HepG2 (cell line): ENCODE results near the gene GPSM1. TPM values are rescaled to one million over a fixed set of nuclear protein-coding genes. Genes with fewer than 3 reads are reported as not detected.

ENCODE experiments used
- ATF1 ChIP-seq: IDR thresholded peaks from 2 replicates; pipeline ENCODE4 v1.6.1; 2016; ENCODE audit warnings: mild to moderate bottlenecking, control low read depth
- E2F1 ChIP-seq: sonication (generic); formaldehyde crosslinking; IDR thresholded peaks from 2 replicates; pipeline ENCODE4 v1.5.0; 2020; ENCODE audit warnings: missing genetic modification reagents
- FLYWCH1 ChIP-seq: sonication (generic); formaldehyde crosslinking; IDR thresholded peaks from 2 replicates; pipeline ENCODE4 v1.8.1; 2023; ENCODE audit warnings: mild to moderate bottlenecking, missing genetic modification reagents
- FOSL2 ChIP-seq: sonication (generic); formaldehyde crosslinking; IDR thresholded peaks from 2 replicates; pipeline ENCODE4 v1.4.0; 2020; ENCODE audit warnings: missing genetic modification reagents
- FOXO1 ChIP-seq: sonication (generic); formaldehyde crosslinking; IDR thresholded peaks from 2 replicates; pipeline ENCODE4 v1.4.0; 2020; ENCODE audit warnings: missing genetic modification reagents
- GZF1 ChIP-seq: sonication (generic); formaldehyde crosslinking; IDR thresholded peaks from 2 replicates; pipeline ENCODE4 v1.5.1; 2020; ENCODE audit warnings: mild to moderate bottlenecking, missing genetic modification reagents
- HCFC1 ChIP-seq: fragments of 150-350 bp; IDR thresholded peaks from 2 replicates; pipeline ENCODE4 v1.6.1; 2014; ENCODE audit warnings: low read depth, low read length
- HOXD1 ChIP-seq: sonication (generic); formaldehyde crosslinking; IDR thresholded peaks from 2 replicates; pipeline ENCODE4 v1.5.0; 2020; ENCODE audit warnings: missing genetic modification reagents
- IRX3 ChIP-seq: sonication (generic); formaldehyde crosslinking; IDR thresholded peaks from 2 replicates; pipeline ENCODE4 v1.8.1; 2023; ENCODE audit warnings: mild to moderate bottlenecking, low read depth, missing genetic modification reagents, borderline replicate concordance
- MYNN ChIP-seq: sonication (generic); formaldehyde crosslinking; IDR thresholded peaks from 2 replicates; pipeline ENCODE4 v1.4.0; 2020; ENCODE audit warnings: mild to moderate bottlenecking, low read depth, missing genetic modification reagents
- PPARG ChIP-seq: conservative IDR thresholded peaks from 2 replicates; pipeline ENCODE4 v1.6.1; 2016; ENCODE audit warnings: missing biosample characterization, missing genetic modification reagents
- PTBP1 ChIP-seq: fragments of 200-400 bp; formaldehyde crosslinking; IDR thresholded peaks from 2 replicates; pipeline ENCODE4 v1.6.1; 2018; ENCODE audit warnings: low read length, low read depth; ENCODE audit not compliant: poor library complexity, severe bottlenecking
- RBAK ChIP-seq: sonication (generic); formaldehyde crosslinking; IDR thresholded peaks from 2 replicates; pipeline ENCODE4 v1.5.1; 2020; ENCODE audit warnings: mild to moderate bottlenecking, missing genetic modification reagents
- RBM22 ChIP-seq: fragments of 200-400 bp; formaldehyde crosslinking; optimal IDR thresholded peaks from 2 replicates; pipeline ENCODE3; 2017; ENCODE audit warnings: mild to moderate bottlenecking, low read length, moderate library complexity
- REL ChIP-seq: sonication (generic); formaldehyde crosslinking; conservative IDR thresholded peaks from 2 replicates; pipeline ENCODE4 v1.8.0; 2022; ENCODE audit warnings: mild to moderate bottlenecking, missing genetic modification reagents, moderate library complexity
- REPIN1 ChIP-seq: sonication (generic); formaldehyde crosslinking; IDR thresholded peaks from 2 replicates; pipeline ENCODE4 v1.8.0; 2022; ENCODE audit warnings: missing genetic modification reagents, low read depth, mild to moderate bottlenecking, borderline replicate concordance
- SALL1 ChIP-seq: sonication (generic); formaldehyde crosslinking; IDR thresholded peaks from 2 replicates; pipeline ENCODE4 v1.8.0; 2022; ENCODE audit warnings: mild to moderate bottlenecking, missing genetic modification reagents
- SSRP1 ChIP-seq: IDR thresholded peaks from 2 replicates; pipeline ENCODE4 v1.6.1; 2016; ENCODE audit warnings: control low read depth
- ZNF138 ChIP-seq: sonication (generic); formaldehyde crosslinking; IDR thresholded peaks from 2 replicates; pipeline ENCODE4 v1.5.0; 2020; ENCODE audit warnings: mild to moderate bottlenecking, low read depth, missing genetic modification reagents
- ZNF318 ChIP-seq: sonication (generic); formaldehyde crosslinking; IDR thresholded peaks from 2 replicates; pipeline ENCODE4 v1.4.0; 2020; ENCODE audit warnings: mild to moderate bottlenecking, missing genetic modification reagents
- ZNF343 ChIP-seq: sonication (generic); formaldehyde crosslinking; IDR thresholded peaks from 2 replicates; pipeline ENCODE4 v1.4.0; 2020; ENCODE audit warnings: mild to moderate bottlenecking, missing genetic modification reagents
- ZNF615 ChIP-seq: sonication (generic); formaldehyde crosslinking; IDR thresholded peaks from 2 replicates; pipeline ENCODE4 v1.5.0; 2020; ENCODE audit warnings: mild to moderate bottlenecking, missing genetic modification reagents, borderline replicate concordance
- polyA plus RNA-seq, 8 experiments: library from polyadenylated mRNA; depleted of rRNA in 3 of 8; stranded (reverse) in 7 of 8; unstranded in 1 of 8; fragments of >200 nt; fragmentation: Illumina TruSeq in 4 of 8; extraction: Trizol in 4 of 8; gene quantifications; 2 replicates each; pipeline versions ENCODE4 v1.2.1 to v1.2.3, GENCODE V29; 2011 to 2016; ENCODE audit warnings: low read depth in 4 of 8, missing spikeins in 1 of 8, mixed read lengths in 1 of 8; ENCODE audit not compliant: insufficient read depth in 1 of 8
- total RNA-seq, 5 experiments: library from RNA; depleted of rRNA; stranded (reverse); fragments of >200 nt; fragmentation: Illumina TruSeq; extraction: Trizol; gene quantifications; 2 replicates each; pipeline ENCODE4 v1.2.3, GENCODE V29; 2016; ENCODE audit warnings: low read depth in 1 of 5

GPSM1 gene
- total and polyA plus RNA-seq, 2 of the 13 experiments (the other 11 are each of a cell fraction or from before 2014, with no cell fraction given), result 1.0 to 2.4 TPM

GRCh38 chr9:136295542-136296433 is 31.6 kb upstream of the GPSM1 start (continued):
- TF ChIP-seq SALL1 (CRISPR knock-in tag) (peak; percentile 42; the same call in 1 of the 2 replicates), RBAK (CRISPR knock-in tag) (no peak), ZNF138 (no peak), MYNN (no peak), E2F1 (CRISPR knock-in tag) (no peak), ZNF318 (CRISPR knock-in tag) (no peak), HCFC1 (no peak), PPARG (peak; percentile 94), SSRP1 (CRISPR knock-in tag) (no peak), REPIN1 (CRISPR knock-in tag) (no peak), ATF1 (CRISPR knock-in tag) (no peak), FOSL2 (CRISPR knock-in tag) (peak; percentile 24; the same call in 1 of the 2 replicates), RBM22 (no peak), FOXO1 (peak; percentile 60; the same call in 1 of the 2 replicates), REL (CRISPR knock-in tag) (no peak), FLYWCH1 (CRISPR knock-in tag) (no peak), IRX3 (CRISPR knock-in tag) (no peak), ZNF615 (CRISPR knock-in tag) (no peak), GZF1 (CRISPR knock-in tag) (no peak), HOXD1 (no peak), ZNF343 (CRISPR knock-in tag) (no peak), PTBP1 (no peak)
